ENCODE data around the gene SLC30A9.

GRCh38 chr4:41999321-41999720, 9.0 kb downstream of the SLC30A9 start:
- no peak for TF ChIP-seq POLR2AphosphoS5 (IDR thresholded peaks at IDR 0.05; ENCODE audit: low read depth, low read length)
- no peak for TF ChIP-seq CTCF (IDR thresholded peaks at IDR 0.05)
- TF ChIP-seq RFX5 (IDR thresholded peaks at IDR 0.05; ENCODE audit: low read length), result no peak

All from SK-N-SH (cell line).